ENCODE data around the gene VWA2.

VWA2 gene

DNA sequence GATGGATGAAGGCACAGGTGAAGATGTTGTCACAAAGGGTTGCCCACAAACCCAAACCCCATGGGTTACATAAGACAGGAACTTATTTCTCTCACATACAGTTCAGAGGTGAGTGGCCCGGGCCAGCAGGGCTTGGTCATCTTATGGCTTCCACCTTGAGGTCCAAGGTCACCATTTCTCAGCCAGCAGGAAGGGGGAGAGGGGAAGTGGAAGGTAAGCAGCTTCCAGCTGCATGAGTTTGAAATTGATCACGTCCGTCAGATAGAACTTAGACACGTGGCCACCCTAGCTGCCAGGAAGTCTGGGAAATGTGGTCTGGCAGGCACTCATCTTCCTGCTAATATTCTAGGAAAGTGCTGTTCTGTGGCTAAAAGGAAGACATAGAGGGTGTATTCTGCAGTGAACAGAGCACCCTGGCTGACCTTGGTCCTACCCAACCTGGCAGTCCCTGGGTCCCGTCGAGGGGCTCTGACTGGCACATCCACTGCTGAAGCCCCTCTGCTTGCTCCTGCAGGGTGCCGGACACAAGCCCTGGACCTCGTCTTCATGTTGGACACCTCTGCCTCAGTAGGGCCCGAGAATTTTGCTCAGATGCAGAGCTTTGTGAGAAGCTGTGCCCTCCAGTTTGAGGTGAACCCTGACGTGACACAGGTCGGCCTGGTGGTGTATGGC lies 49.5 kb downstream of the VWA2 start:
- TF ChIP-seq, protein P1, sequence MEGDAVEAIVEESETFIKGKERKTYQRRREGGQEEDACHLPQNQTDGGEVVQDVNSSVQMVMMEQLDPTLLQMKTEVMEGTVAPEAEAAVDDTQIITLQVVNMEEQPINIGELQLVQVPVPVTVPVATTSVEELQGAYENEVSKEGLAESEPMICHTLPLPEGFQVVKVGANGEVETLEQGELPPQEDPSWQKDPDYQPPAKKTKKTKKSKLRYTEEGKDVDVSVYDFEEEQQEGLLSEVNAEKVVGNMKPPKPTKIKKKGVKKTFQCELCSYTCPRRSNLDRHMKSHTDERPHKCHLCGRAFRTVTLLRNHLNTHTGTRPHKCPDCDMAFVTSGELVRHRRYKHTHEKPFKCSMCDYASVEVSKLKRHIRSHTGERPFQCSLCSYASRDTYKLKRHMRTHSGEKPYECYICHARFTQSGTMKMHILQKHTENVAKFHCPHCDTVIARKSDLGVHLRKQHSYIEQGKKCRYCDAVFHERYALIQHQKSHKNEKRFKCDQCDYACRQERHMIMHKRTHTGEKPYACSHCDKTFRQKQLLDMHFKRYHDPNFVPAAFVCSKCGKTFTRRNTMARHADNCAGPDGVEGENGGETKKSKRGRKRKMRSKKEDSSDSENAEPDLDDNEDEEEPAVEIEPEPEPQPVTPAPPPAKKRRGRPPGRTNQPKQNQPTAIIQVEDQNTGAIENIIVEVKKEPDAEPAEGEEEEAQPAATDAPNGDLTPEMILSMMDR (IDR thresholded peaks at IDR 0.05): no peak

DNA sequence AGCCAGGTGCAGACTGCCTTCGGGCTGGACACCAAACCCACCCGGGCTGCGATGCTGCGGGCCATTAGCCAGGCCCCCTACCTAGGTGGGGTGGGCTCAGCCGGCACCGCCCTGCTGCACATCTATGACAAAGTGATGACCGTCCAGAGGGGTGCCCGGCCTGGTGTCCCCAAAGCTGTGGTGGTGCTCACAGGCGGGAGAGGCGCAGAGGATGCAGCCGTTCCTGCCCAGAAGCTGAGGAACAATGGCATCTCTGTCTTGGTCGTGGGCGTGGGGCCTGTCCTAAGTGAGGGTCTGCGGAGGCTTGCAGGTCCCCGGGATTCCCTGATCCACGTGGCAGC lies 50.0 kb downstream of the VWA2 start:
- TF ChIP-seq, protein P1 (IDR thresholded peaks at IDR 0.05): no peak

DNA sequence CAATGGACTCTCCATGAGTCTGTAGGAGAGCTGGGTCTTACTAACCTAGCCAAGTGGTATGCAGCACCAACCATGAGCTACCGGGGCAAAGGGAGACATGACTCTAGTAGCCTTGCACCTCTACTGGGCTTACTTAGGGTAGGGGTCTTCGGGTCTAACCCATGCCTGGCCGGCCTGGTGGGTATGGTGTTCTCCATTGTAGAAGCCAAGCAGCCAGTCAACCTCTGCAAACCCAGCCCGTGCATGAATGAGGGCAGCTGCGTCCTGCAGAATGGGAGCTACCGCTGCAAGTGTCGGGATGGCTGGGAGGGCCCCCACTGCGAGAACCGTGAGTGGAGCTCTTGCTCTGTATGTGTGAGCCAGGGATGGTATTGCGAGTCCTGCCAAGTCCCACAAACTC lies 51.0 kb downstream of the VWA2 start:
- TF ChIP-seq, protein P1 (IDR thresholded peaks at IDR 0.05): no peak

DNA sequence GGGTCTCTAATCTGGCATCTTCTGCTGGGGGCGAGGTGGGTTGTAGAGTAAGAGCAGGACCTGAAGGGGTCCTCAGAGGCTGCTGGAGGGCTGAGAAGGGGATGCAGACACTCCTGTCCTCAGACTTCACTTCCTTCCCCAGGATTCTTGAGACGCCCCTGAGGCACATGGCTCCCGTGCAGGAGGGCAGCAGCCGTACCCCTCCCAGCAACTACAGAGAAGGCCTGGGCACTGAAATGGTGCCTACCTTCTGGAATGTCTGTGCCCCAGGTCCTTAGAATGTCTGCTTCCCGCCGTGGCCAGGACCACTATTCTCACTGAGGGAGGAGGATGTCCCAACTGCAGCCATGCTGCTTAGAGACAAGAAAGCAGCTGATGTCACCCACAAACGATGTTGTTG lies 52.0 kb downstream of the VWA2 start:
- TF ChIP-seq, protein P1 (IDR thresholded peaks at IDR 0.05): no peak

DNA sequence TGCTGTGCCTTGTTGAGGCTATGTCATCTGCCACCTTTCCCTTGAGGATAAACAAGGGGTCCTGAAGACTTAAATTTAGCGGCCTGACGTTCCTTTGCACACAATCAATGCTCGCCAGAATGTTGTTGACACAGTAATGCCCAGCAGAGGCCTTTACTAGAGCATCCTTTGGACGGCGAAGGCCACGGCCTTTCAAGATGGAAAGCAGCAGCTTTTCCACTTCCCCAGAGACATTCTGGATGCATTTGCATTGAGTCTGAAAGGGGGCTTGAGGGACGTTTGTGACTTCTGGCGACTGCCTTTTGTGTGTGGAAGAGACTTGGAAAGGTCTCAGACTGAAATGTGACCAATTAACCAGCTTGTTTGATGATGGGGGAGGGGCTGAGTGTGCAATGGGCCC lies 52.5 kb downstream of the VWA2 start:
- TF ChIP-seq, protein P1 (IDR thresholded peaks at IDR 0.05): no peak

DNA sequence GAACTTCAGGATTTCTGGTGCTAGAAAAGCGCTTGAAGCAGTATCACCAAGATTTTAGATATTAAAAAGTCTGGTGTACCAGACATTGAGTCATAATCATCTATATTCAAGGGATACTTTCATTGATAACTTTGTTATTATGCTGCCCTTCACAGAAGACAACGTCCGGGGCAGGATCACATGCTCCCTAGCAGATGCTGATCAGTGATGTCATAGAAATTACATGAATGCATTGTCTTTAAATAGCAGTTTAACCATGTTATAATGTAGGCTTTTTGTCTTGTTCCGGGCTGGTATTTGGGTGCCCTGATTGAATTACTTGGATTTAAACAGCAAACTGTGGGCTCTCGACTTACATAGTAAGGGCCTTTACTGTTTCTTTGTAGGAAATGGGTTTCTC lies 54.0 kb downstream of the VWA2 start:
- TF ChIP-seq, protein P1 (IDR thresholded peaks at IDR 0.05): no peak

DNA sequence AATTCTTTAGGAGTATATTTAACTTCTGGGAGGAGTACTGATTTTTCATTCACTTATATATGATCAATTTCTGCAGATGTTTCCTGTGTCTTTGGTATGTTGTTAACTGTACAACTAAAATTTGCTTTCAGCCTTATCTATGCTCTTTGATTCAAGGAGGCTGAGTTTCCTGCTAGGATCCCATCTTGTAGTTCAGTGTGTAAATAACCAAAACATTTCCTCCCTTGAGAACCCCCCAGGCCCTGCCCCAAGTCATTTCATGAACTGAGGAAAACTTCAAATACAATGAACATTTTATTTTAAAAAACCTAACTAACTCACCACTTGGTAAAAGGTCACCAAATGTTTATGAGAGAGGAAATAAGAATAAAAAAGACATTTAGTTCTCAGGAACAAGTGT lies 55.5 kb downstream of the VWA2 start:
- TF ChIP-seq, protein P1 (IDR thresholded peaks at IDR 0.05): no peak

DNA sequence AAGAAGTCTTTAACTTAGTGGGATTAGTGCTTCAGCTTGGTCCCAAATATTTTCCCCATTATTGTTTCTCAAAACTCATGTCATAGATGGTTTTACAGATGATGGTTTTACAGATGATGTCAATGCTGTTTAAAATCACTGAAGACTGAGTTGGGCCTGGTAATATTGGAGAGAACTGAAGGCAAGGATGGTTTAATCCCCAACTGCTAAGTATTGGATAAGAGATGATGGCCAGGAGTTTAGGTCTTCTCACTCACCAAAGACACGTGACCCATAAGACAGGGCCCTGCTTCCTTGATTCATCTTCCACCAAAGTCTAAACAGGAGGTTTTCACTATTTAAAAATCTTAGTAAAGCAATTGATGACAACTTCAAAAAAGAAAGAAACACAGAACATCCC lies 56.3 kb downstream of the VWA2 start:
- TF ChIP-seq, protein P1 (IDR thresholded peaks at IDR 0.05): no peak
